ENCODE results near the gene ZNF185. TPM values are rescaled to one million over a fixed set of nuclear protein-coding genes. Genes with fewer than 3 reads are reported as not detected.
A peak's percentile ranks its signal among the peaks of the same experiment; 100 is the strongest.

The ZNF185 gene
- total RNA-seq = 4.0 and 9.2 TPM in 2 replicates

GRCh38 chrX:152897222-152898131 lies at the start of gene ZNF185:
TSS of gene ZNF185 (plus strand) at chrX:152898067. CDS start at chrX:152914490, 16,423 bp downstream.
- peak; percentile 35 to 46 for DNase-seq (ENCODE audit: low read depth in 2 of 2)

DNA sequence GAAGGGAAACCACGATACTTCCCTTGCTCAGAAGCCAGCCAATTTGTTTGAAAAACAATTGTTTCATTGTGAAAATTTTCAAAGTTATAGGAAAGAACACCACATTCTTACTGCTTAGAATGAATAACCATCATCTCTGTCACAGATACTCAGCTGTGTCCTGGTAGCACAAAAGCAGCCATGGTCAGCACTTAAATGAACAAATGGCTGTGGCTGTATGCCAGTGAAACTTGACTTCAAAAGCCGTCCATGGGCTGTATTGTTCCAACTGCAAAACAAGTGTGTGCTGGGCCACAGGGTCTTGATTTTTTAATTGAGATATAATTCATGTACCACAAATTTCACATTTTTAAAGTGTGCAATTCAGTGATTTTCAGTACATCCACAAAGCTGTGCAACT lies 47.4 kb upstream of the ZNF185 start:
- no peak for DNase-seq (ENCODE audit: low read depth in 2 of 2)

GRCh38 chrX:152853986-152854385 lies 43.9 kb upstream of the ZNF185 start:
- no peak for DNase-seq (ENCODE audit: low read depth in 2 of 2)

- DNase-seq (ENCODE audit: low read depth in 2 of 2) = no peak
Measured at GRCh38 chrX:152861116-152861515, 36.8 kb upstream of the ZNF185 start.

GRCh38 chrX:152861826-152862225 lies 36.0 kb upstream of the ZNF185 start:
- DNase-seq (ENCODE audit: low read depth in 2 of 2) = no peak

- no peak for DNase-seq (ENCODE audit: low read depth in 2 of 2)
Measured at GRCh38 chrX:152865232-152865920, 32.5 kb upstream of the ZNF185 start.

DNA sequence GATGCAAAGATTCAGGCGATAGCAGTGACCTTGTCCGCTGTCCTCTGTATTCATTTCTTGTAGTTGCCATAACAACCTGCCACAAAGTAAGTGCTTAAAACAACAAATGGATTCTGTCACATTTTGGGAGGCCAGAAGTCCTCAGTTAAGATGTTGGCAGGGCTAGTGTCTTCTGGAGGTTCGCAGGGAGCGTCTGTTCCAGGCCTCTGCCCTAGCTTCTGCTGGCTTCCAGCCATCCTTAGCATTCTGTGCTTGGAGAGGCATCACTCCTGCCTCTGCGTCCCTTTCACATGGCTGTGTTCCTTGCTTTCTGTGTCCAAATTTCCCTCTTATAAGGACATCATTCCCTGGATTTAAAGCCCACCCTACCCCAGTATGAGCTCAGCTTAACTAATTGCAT lies 31.5 kb upstream of the ZNF185 start:
- no peak for DNase-seq (ENCODE audit: low read depth in 2 of 2)

GRCh38 chrX:152869972-152870371 lies 27.9 kb upstream of the ZNF185 start:
- DNase-seq (ENCODE audit: low read depth in 2 of 2) = no peak

GRCh38 chrX:152871260-152871659 lies 26.6 kb upstream of the ZNF185 start:
- DNase-seq (ENCODE audit: low read depth in 2 of 2) = no peak

DNA sequence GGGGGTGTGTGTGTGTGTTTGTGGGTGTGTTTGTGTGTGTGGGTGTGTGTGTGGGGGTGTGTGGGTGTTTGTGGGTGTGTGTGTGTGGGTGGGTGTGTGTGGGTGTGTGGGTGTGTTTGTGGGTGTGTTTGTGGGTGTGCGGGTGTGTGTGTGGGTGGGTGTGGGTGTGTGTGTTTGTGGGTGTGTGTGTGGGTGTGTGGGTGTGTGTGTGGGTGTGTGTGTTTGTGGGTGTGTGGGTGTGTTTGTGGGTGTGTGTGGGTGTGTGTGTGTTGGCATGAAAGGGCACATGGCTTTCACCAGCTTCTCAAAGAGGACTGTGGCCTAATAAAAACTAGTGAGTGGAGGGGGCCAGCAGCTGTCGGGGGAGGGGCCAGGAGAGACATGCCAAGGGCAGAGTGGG lies 25.3 kb upstream of the ZNF185 start:
- DNase-seq (ENCODE audit: low read depth in 2 of 2) = no peak

DNA sequence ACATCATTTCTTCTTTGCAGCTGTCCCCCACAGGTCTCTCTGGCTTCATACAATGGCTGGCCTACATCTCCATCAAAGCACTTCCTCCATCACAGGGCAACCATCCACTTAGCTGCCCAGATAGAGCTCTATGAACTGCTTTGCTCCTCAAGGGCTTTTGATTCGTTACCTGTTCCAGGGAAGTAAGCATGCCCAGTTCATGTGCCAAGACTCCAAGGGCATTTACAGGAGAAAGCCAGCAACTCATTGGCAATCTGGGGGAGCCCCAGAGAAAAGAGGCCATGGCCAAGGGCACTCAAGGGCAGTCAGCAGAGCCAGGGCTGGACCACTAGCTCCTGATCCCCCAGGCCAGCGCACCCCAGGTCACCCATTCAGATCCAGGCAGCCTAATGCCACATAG lies 24.5 kb upstream of the ZNF185 start:
- no peak for DNase-seq (ENCODE audit: low read depth in 2 of 2)

DNA sequence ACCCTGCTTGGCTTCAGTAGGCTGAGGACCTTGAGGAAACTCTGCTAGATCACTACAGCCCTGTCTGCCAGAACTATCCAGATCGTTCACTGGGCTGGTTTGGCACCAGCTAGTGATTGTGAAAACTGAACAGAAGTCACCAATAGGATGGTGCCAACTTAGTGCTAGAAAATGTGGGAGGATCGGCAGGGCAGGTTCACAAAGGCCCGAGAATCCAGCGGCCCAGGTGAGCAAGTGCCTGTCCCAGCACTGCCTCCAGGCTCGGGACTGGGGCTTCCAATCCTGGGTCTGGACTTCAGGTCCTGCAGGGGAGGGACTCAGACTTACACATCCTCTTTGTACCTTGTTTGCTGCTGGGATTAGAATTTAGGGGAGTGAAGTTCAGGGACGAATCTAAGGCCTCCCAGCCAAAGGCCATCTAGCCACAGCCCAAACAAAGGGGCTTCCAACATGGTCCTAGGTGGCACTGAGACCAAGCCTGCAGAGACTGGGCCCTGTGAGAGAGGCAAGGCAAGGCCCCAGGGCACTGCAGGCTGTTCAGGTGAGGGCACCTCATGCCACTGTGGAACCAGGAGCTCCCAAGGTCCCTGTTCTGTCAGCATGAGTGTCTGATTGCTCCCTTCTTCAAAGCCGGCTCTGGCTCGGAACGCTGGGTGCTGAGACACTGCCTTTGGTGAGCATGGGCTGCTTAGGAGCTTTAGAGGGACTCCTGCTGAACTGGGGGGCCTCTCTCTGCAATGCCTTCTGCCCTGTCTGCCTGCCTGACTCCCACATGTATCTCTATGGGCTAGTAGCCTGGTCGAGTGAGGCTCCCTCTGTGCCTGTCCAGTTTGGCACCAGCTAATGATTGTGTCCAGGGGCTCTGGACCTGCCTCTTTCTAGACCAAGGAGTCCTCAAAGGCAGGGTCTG lies 20.7 kb upstream of the ZNF185 start:
- no peak for DNase-seq (ENCODE audit: low read depth in 2 of 2)

DNA sequence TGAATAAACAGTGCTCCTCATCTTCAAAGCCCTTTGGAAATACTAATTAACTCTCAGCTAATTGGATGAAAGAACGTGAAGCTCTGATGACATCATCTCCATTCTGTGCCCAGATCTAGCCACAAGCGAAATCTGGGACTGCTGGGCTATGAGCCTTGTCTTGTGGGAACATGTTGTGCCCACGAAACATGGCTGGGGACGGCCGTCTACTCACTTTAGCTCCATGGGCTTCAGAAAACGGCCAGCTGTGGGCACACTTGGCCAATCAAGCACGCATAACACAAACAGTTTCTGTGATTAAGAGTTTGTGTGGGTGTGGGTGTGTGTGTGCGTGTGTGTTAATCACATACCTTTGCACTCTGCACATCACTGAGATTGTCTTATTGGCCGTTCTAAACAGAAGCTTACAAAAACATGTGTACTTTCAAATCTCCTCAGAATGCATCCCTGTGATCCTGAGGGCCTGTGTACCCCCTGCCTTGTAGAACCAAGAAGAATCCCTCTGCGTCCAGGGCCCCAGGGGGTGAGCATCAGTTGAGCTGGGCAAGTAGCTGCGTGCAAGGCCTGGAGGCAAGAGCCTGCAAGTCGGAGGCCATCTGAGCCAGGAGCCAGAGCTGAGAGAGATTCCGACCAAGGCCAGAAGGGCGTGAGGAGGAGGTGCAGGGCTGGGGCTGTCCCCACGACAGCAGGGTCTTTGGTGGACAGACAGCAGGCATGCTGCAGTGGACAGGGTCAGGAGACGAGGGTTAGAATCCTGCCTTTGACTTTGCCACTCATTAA lies 18.7 kb upstream of the ZNF185 start:
- no peak for DNase-seq (ENCODE audit: low read depth in 2 of 2)

DNA sequence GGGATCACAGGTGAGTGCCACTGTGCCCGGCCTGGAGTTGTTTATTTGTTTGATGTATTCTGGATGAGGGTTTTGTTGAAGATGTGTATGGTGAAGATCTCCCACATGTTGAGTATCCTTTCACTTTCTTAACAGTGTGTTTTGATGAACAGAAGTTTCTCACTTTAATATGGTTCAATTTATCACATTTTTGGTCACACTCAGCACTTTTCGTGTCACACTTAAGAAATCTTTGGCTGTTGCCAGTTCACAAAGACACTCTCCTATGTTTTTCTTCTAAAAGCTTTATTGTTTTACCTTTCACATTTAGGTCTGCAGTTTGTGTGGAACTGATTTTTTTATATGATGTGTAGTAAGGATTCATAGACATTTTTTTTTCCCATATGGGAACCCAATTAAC lies 16.6 kb upstream of the ZNF185 start:
- DNase-seq (ENCODE audit: low read depth in 2 of 2) = no peak

GRCh38 chrX:152884171-152884570 lies 13.7 kb upstream of the ZNF185 start:
- no peak for DNase-seq (ENCODE audit: low read depth in 2 of 2)

DNA sequence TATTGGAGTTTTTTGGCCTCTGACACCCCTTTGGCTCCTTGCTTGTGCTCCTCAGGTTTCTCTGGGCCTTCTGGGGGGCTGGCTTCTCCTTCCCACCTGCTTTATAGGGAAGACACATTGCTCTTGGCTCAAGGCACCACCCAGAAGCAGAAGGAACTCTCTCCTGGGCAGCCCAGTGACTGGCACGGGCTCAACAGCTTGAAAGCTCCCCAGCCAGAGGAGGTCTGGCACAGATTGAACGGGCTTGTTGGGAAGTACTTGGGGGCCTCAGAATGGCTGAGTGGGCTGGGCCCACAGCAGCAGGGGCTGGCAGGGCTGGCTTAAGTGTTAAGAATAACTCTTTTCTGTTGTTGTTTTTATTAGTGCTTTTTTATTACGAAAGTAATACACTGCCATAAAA lies 11.2 kb upstream of the ZNF185 start:
- no peak for DNase-seq (ENCODE audit: low read depth in 2 of 2)

- DNase-seq (ENCODE audit: low read depth in 2 of 2) = no peak
Measured at GRCh38 chrX:152892499-152892898, 5.4 kb upstream of the ZNF185 start.

DNA sequence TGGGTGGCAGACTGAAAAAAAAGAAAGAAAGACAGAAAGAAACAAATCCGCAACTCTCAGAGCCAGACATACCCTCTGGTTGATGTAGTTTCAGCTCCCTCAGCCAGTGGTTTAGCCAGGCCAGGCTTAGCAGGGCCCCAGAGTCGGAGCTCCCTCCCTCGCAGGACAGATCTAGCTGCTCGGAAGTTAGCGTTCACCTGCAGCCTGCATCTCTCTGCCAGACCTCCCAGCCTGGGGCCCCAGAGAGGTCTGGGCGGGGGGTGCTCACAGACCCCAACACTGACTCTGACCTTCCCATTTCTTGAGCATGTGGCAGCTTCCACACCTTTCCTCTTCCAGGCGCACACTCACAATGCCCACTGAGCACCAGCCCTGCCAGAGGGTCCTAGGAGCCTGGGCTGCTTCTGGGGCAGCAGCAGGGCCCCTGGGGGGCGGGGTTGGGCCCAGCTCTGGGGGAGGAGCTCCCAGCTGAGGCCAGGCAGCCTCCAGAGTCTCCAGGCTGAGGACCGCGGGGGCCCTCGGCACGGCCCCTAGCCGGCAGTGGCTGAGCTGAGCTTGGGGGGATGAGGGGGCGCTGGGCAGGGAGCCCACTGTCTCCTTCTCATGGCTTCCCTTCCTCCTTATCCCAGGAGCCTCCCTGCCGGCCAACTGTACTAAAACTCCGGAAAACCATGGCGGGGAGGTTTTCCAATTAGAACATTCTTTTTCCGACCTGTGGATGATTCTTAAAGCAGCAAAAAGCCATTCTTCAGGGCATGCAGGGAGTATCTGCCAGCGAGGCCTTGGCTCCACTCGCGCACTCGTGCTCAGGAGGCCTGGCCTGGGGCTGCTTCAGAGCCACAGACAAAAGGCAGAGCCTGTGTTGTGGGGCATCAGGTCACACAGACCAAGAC lies 4.6 kb upstream of the ZNF185 start:
- DNase-seq (ENCODE audit: low read depth in 2 of 2) = no peak

- no peak for DNase-seq (ENCODE audit: low read depth in 2 of 2)
Measured at GRCh38 chrX:152893980-152894610, 3.8 kb upstream of the ZNF185 start.

All from lung microvascular endothelial cell (primary cell).